ENCODE data around the gene WBP1. TPM values are rescaled to one million over a fixed set of nuclear protein-coding genes. Genes with fewer than 3 reads are reported as not detected.
"Not testable (repeated sequence)": the region's sequence is repeated elsewhere in the genome, so short reads cannot be mapped to it uniquely, and the experiment has no call there.

The WBP1 gene
- total RNA-seq, 1 donor from 2014 or later: 68.6 TPM

DNA sequence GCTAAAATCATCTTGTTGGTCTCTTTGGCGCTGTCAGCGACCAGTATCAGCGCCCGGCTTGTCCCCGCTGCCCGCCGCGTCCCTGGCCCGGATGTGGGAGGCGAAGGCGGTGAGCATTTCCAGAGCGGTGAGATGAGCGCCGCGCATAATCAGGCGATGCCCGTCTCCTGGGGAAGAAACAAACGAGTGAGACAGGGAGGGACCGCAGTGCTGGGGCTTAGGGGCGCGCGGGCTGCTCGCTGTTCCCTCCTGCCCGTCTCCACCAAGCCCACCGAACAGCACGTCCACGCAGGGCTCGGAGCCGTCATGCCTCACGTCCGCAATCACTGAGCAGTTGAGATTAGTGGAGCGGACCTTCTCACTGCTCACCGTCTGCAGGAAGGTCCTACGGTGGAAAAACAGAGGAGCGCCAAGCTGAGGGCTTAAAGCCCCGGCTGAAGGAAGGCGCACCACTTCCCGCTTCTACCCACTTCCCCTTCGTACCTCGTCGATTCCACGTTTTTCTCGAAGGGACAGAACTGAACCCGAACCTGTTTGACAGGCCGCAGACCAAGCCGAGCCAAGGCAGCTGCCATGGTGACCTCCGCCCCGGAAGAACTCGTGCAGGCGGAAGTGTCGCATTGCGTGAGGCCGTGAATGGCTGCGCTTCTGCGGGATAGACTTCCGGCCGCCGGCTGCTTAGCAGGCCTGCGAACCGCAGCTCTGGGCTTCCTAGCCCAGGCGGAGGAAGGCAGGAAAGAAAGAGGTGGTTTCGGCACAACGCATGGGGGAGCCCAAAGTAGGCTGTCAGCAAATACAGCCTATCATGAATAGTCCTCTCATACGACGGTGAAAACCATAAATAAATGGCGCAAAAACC lies 14.1 kb downstream of the WBP1 start, which contains the start of gene MRPL53:
Gene MRPL53 (minus strand): TSS at position 595 of the 859 bp plus-strand sequence. CDS start 20 bp downstream, at position 575.
- ATAC-seq (peak; percentile 97), DNase-seq (ENCODE audit: low spot score) (peak; percentile 98)
- intact Hi-C loops (cut with DNase I): no loop called here

DNA sequence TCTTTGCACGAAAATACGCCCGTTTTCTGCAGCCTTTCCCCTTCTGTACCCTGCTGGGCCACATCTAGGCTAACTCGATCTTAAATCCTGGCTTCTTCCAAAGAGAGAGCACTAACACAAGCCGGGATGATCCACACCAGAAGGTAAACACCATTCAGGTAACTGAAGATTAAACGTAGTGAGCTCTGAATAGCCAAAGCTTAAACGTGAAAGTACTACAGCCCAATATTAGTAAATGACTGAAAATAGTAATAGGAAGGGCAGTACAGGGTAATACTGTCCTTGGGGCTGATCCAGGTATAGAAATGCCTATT lies 14.7 kb downstream of the WBP1 start:
- DNase-seq (ENCODE audit: low spot score) (no peak), ATAC-seq (peak; percentile 5)
- intact Hi-C loops (cut with DNase I): no loop called here

DNA sequence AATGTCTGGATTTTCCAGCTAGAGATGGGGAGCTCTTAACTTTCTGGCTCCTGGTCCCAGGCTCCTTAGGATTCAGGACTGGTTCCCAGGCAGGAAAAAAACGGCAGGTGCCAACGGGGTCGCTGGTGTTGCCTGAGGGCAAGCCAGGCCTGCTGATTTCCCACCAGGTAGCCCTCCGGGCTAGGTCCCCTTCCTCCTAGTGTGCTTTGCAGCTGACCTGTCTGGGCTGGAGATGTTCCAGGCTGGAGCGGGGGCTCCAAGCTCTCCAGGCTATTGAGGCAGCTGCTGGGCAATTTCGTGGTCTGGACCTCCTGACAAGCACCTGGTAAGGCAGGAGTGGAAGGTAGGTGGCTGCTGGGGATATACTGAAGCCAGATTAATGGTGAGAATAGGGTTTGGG lies 16.2 kb downstream of the WBP1 start:
- DNase-seq (ENCODE audit: low spot score): no peak
- no peak for ATAC-seq
- intact Hi-C loops (cut with DNase I): no loop called here

DNA sequence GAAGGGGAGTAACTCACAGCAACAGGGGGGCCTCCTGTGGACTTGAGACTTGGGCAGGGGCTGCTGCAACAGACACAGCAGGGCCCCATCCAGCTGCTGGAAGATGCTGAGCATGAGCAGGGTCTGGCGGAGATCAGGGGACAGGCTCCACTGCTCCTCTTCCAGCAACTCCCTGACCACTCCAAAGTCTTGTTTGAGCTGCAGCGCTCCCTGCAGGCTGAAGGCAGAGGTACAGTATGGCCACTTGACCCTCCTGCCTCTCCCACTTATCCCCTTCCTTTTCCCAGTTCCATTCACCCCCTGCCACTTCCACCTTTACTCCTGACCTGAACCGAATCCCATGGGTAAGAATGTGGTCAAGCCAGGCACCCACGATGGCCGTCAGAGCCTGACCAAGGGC lies 16.7 kb downstream of the WBP1 start:
- DNase-seq (ENCODE audit: low spot score): no peak
- intact Hi-C loops (cut with DNase I): no loop called here
- no peak for ATAC-seq

DNA sequence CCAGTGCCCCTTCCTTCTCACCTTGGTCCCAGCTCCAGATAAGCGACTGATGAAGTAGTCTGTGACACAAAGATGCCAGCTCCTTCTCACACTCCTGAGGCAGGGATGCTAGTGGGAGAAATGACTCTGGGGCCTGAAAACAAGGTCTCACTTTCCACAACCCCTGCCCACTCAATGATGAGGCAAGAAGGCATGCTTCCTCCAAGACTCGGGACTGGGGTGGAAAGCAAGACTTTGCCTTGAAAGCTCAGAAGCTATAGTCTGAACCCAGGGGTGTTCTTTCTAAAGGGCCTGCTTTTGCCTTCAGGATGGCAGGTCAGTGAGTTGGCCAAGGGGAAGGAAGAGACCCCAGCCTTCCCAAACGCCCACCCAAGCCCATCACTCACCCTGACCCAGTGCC lies 23.2 kb downstream of the WBP1 start:
- ATAC-seq (no peak), DNase-seq (ENCODE audit: low spot score) (no peak)
- intact Hi-C loops (cut with DNase I): loop anchor here (5.0 kb wide), 1 partner anchor 106 kb away; no protein-coding TSS in a partner anchor

DNA sequence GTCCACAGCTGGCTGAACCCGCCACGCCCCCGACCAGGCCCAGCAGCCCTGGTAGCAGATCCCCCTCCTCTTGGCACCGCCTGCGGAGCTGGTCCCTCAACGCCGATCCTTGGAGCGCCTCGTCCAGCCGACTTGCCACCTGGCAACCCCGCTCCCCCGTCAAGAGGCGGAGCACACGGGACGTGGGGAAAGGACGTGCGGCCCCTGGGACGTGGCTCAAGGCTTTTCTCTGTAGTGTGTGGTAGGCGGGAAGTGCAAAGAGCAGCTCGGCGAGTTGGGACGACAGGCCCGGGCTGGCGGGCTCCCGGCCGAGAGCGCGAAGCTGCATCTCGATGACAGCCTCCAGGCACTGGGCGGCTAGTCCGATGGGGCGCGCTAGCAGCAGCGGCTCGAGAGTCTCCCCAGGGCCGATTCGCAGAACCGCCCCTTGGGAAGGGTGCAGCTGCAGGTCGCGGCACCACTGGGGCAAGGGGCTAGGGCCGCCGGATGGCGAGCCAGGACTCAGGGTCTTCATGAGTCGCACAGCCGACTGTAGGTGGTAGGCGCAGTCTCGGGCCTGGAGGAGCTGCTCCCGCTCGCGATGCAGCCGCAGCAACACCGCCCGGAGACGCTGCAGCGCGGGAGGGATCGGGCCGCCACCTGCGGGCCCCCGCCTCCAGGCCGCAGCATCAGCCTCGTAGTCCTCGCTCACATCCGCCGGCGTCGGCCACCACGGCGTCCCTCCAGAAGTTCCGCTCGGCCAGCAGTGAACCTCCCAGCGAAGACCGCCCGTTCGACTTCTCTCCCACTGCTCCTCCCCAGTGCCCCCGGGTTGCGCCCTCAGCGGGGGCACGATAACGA lies 23.9 kb downstream of the WBP1 start:
- ATAC-seq: peak; percentile 69
- no peak for DNase-seq (ENCODE audit: low spot score)
- intact Hi-C loops (cut with DNase I): loop anchor here (5.0 kb wide), 1 partner anchor 105 kb away; no protein-coding TSS in a partner anchor

DNA sequence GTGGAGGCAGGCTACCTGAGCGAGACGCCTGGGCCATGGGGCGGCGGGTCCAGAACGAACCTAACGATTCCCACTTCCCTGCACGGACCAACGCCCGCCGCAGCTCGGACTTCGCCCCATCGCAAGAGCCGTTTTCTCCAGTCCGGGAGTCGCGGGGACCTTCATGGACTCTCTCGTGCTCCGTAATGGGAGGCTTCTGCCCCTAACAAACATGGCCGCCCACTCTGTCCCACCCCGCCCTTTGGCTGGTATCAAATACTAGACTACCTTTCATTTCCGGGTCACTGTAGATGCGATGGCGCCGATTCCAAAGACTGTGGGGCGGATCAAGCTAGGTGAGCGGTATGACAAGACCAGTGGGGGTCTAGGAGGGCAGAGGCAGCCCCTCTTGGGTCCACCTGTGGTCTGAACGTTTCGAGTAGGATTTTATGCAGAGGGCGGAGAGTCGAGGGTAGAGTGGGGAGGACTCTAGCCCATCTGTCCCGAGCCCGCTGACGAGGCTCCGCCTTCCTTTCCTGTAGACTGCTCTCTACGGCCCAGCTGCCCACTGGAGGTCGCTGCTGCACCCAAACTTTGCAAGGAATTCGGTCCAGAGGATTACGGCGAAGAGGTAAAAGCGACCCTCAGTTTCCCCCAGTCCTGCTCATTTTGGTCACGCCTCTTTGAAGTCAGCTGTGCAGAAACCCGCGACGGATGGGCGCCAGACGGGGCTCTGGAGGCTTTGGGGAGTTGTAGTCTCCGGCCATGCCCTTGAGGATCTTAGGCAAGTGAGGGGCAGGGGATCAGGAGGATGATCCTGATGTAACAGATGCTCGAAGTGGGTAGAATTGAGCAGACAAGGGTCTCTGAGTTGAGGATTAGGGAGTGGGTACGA lies 24.8 kb downstream of the WBP1 start, which contains the start of the genes CCDC142 and TTC31:
Gene CCDC142 (minus strand): TSS at position 198 of the 874 bp plus-strand sequence. CDS start 161 bp downstream, at position 37.
Gene TTC31 (plus strand): TSS at position 281 of the 874 bp plus-strand sequence. CDS start 15 bp downstream, at position 296.
- ATAC-seq: peak; percentile 99
- DNase-seq (ENCODE audit: low spot score): peak; percentile 97
- intact Hi-C loops (cut with DNase I): loop anchor here (5.0 kb wide), 1 partner anchor 104 kb away; no protein-coding TSS in a partner anchor

DNA sequence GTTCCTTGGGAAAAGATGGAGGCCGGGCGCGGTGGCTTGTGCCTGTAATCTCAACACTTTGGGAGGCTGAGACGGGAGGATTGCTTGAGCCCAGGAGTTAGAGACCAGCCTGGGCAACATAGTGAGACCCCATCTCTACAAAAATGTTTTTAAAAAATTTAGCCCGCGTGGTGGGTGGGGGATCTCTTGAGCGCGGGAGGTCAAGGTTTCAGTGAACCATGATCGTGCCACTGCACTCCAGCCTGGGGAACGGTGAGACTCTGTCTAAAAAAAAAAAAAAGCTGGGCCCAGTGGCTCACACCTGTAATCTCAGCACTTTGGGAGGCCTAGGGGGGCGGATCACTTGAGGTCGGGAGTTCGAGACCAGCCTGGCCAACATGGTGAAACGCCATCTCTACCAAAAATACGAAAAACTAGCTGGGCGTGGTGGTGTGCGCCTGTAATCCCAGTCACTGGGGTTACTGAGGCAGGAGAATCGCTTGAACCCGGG lies 25.5 kb downstream of the WBP1 start:
- not testable (repeated sequence) for DNase-seq (ENCODE audit: low spot score); ATAC-seq
- intact Hi-C loops (cut with DNase I): loop anchor here (5.0 kb wide), 1 partner anchor 104 kb away; no protein-coding TSS in a partner anchor

DNA sequence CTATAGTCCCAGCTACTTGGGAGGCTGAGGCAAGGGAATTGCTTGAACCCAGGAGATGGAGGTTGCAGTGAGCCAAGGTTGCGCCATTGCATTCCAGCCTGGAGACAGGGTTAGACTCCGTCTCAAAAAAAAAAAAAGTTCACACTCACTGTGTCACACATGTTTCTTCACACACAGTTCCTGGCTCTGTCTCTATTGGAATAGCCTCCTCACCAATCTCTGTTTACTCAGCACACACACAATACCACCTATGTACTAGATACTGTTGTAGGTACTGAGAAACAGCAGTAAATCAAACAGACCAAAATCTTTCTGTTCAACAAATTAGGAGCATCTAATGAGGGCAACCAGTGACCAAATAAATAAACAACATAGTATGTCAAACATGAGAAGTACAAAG lies 27.9 kb downstream of the WBP1 start:
- no peak for ATAC-seq
- intact Hi-C loops (cut with DNase I): no loop called here

DNA sequence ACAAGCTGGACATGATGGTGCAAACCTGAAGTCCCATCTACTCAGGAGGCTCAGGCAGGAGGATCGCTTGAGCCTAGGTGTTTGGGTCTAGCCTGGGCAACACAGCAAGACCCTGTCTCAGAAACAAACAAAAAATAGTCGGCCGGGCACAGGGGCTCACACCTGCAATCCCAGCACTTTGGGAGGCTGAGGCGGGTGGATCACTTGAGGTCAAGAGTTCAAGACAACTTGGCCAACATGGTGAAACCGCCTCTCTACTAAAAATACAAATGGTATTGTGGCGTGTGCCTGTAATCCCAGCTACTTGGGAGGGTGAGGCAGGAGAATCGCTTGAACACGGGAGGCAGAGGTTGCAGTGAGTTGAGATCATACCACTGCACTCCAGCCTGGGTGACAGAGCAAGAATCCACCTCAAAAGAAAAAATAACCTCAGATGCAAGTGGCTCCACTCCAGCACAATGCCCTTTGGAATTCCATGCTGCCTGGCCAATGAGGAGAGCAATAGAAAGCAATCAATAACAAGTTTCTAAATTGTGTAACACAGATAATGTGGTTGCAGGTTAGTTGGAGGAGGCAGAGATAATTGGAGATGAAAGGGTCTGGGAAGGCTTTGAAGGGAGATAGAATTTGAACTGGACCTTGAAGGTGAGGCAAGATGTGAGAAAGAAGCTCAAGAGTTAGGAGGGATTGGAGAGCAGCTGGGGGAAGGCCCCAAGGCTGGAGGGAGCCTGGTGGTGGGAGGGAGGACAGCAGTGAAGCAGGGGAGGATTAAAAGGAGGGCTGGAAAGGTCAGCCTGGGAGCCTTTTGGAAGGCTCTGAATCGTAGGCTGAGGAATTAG lies 30.6 kb downstream of the WBP1 start:
- no peak for DNase-seq (ENCODE audit: low spot score)
- no peak for ATAC-seq
- intact Hi-C loops (cut with DNase I): no loop called here

More for the DNA sequence above, 27.9 kb downstream of the WBP1 start:
- no peak for DNase-seq (ENCODE audit: low spot score)

DNA sequence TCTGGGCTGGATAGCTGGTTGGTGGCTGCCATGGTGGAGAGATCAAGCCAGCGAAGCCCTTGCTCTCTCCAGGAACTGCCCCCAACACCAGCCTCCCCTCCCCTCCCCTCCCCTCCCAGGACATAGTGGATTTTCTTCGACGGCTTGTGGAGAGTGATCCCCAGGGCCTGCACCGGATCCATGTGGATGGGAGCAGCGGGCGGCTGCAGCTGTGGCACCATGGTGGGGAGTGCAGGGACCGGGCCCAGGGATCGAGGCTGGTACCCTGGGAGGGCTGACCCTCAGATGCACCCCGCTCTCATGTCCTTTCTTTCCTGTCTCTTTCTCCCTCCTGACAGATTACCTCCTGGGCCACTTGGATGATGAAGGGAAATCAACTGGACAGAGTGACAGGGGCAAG lies 31.7 kb downstream of the WBP1 start:
- intact Hi-C loops (cut with DNase I): no loop called here
- ATAC-seq (no peak), DNase-seq (ENCODE audit: low spot score) (no peak)

DNA sequence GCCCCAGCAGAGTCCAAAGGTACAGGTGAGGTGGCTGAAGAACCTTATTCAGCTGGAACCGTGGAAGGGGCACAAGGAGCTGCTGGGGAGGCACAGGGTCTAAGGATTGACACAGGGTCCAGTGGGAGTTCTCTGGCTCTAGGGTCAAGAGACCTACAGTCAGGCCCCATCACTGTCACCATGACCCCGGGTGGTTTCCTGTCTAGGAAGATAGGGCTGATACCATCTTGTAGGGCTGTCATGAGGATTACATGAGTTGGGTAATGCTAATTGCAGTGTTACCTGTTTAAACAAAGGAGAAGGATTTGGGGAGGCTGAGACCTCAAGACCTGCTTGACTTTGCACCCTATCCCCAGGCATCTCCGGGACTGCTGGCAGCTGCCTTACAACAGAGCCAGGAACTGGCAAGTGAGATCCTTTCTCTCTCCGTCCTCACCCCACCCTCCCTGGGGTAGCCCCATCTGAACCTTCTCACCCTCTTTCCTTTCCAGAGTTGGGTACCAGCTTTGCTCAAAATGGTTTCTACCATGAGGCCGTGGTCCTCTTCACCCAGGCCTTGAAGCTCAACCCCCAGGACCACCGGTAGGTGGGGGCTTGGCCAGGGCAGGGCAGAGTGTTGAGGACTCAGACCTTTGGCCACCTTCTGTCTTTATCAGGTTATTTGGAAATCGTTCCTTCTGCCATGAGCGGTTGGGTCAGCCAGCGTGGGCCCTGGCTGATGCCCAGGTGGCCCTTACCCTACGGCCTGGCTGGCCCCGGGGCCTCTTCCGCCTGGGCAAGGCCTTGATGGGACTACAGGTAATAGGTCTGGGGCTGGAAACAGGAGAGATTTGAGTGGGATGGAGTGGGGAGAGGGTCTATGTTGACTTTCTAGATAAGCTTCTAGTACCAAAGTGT lies 33.7 kb downstream of the WBP1 start:
- no peak for ATAC-seq
- intact Hi-C loops (cut with DNase I): no loop called here
- DNase-seq (ENCODE audit: low spot score): no peak

DNA sequence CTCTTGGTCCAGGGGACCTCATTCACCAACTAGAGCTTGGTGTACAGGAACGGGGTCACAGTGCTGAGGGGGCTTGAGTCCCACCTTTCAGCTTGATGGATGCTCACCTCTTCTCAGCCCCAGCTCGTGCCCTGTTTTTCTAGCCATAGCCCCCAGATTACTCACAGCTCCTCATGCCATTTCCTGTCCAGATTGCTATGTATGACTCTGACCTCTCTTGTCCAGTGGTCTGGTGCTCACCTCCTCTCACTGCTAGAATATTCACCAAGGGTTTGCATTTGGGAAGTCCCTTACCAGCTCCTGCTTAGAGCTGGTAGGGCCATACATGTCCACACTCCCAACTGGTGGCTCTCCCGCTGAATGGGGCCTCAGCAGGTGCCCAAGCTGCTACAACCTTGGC lies 35.3 kb downstream of the WBP1 start:
- no peak for ATAC-seq
- no peak for DNase-seq (ENCODE audit: low spot score)
- intact Hi-C loops (cut with DNase I): no loop called here

DNA sequence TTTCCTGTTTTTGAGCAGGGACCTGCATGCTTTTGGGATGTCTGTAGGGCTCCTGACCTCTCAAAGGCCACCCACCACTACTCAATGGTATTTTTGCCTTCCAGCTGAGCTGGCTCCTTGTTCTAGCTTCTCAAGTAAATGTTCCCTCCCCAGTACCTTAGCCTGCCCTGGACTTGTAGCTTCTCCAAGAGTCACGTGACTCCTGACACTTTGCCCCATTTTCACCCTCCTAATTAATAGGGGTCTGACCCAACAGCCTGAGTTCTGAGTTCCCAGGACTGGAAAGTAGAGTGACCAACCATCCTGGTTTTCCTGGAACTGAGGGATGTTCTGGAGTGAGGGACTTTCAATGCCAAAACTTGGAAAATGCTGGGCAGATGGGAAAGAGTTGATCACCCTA lies 37.2 kb downstream of the WBP1 start:
- ATAC-seq: no peak
- DNase-seq (ENCODE audit: low spot score): no peak
- intact Hi-C loops (cut with DNase I): no loop called here

DNA sequence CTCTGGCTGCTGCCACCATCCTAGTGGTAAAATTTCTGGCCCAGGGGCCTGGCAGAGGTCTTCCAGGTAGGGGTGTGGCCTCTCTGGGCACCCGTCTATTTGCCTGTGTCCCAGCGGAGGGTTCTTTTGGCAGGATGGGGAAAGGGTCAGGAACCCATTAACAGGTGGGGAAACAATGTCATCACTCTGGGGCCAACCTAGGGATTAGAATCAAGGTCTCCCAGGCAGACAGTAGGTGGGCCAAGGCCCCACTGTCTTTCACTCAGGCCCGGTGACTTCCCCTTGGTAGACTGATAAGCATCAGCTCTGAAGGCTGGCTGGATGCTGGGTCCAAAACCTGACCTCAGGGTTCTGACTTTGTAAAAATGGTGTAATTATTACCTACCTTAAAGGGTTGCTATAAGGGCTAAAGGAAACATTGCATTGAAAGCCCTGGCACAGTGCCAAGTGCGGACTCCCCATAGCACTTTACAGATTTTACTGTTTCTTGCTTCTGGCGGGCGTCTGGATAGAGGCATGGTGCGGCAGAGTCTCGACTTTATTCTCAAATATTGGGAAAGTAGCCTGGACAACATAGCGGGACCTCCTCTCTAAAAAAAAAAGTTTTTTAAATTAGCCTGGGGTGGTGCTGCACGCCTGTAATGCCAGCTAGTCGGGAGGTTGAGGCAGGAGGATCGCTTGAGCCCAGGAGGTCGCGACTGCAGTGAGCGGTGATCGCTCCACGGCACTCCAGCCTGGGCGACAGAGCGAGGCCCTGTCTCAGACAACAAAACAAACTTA lies 38.9 kb downstream of the WBP1 start:
- DNase-seq (ENCODE audit: low spot score): no peak
- intact Hi-C loops (cut with DNase I): no loop called here
- no peak for ATAC-seq

Data from sciatic nerve (tissue), 2 donors.